Heart left ventricle (tissue), 16 donors: ENCODE measurements around the gene LYST. TPM values are rescaled to one million over a fixed set of nuclear protein-coding genes. Genes with fewer than 3 reads are reported as not detected.

Experiments
- ATAC-seq, 4 donors: fragments of 200-7000 bp; cut with Tn5 transposase; one replicate each; pipeline ENCODE4 v1.9.1; 2020 to 2022; ENCODE audit warnings: moderate library complexity in 4 of 4, mild to moderate bottlenecking in 3 of 4, moderate number of reproducible peaks in 1 of 4
- DNase-seq, 5 donors: peaks; one replicate each; pipeline ENCODE4 v3.0.0-alpha.2; 2020
- H3K27ac ChIP-seq, 12 donors: fragments of 200-600 bp; sonication (generic) in 4 of 12; one replicate each; pipeline versions ENCODE4 v1.5.0 to v1.8.0; 2016 to 2022; ENCODE audit warnings: mild to moderate bottlenecking in 2 of 12
- H3K27me3 ChIP-seq, 9 donors: fragments of 200-600 bp; sonication (generic) in 2 of 9; one replicate each; pipeline versions ENCODE4 v1.5.1 to v1.8.0; 2016 to 2022; ENCODE audit warnings: mild to moderate bottlenecking in 3 of 9
- H3K36me3 ChIP-seq, 9 donors: fragments of 200-600 bp; sonication (generic) in 2 of 9; one replicate each; pipeline versions ENCODE4 v1.5.0 to v1.8.0; 2018 to 2022; ENCODE audit warnings: mild to moderate bottlenecking in 2 of 9
- H3K4me1 ChIP-seq, 12 donors: fragments of 200-600 bp; sonication (generic) in 4 of 12; one replicate each; pipeline versions ENCODE4 v1.5.0 to v1.8.0; 2016 to 2022; ENCODE audit warnings: mild to moderate bottlenecking in 3 of 12
- H3K4me3 ChIP-seq, 12 donors: fragments of 200-600 bp; sonication (generic) in 4 of 12; one replicate each; pipeline versions ENCODE4 v1.5.0 to v1.8.0; 2017 to 2022; ENCODE audit warnings: mild to moderate bottlenecking in 9 of 12, moderate library complexity in 4 of 12
- H3K9me3 ChIP-seq, 12 donors: fragments of 200-600 bp; sonication (generic) in 4 of 12; one replicate each; pipeline versions ENCODE4 v1.5.0 to v1.8.0; 2016 to 2022; ENCODE audit warnings: mild to moderate bottlenecking in 1 of 12
- CTCF ChIP-seq, 12 donors: fragments of 200-600 bp; sonication (generic) in 4 of 12; IDR thresholded peaks; one replicate each; pipeline versions ENCODE4 v1.5.0 to v1.8.0; 2018 to 2022; ENCODE audit warnings: antibody characterized with exemption in 12 of 12, mild to moderate bottlenecking in 5 of 12
- POLR2A ChIP-seq, 2 donors: fragments of 450-650 bp; IDR thresholded peaks; one replicate each; pipeline ENCODE4 v1.6.1; 2017; ENCODE audit warnings: antibody characterized with exemption in 2 of 2, mild to moderate bottlenecking in 2 of 2, moderate library complexity in 2 of 2
- WGBS, 4 donors: extraction: QIAGEN DNeasy Blood & Tissue Kit in 2 of 4; methylation state at CpG; one replicate each; pipeline versions ENCODE4 v1.1.5 to v1.1.7; 2013 to 2018; 5-methylcytosine and 5-hydroxymethylcytosine counted together
- intact Hi-C, 10 donors: fragments of 100-400 bp; cut with DNase I; formaldehyde crosslinking; loops; one replicate each; pipeline versions ENCODE4 v1.11.1 to v1.14.2; 2022
- polyA plus RNA-seq, 2 donors: library from polyadenylated mRNA; stranded (reverse); fragments of 200-250 nt; gene quantifications; one replicate each; pipeline ENCODE4 v1.2.3, GENCODE V29; 2013
- total RNA-seq, 9 donors: library from RNA; depleted of rRNA in 2 of 9; stranded (reverse); fragments of >200 nt in 2 of 9; fragmentation: NEBNext Ultra II Directional in 3 of 9; extraction: Animal tissue kit (Norgen Biotek cat#: 25700) in 3 of 9; gene quantifications; one replicate each; pipeline versions ENCODE4 v1.1.0 to v1.2.4, GENCODE V29; 2016 to 2023
- donor health status: ischemic (EF 13 %, LVEDD 7.1; RV severe dilation, severe dysfunction).
- donor health status: healthy with polysubstance abuse.
- donor health status: DM: no; HTN: yes; CAD: no.
- donor health status: DM: no; HTN: no; CAD: no.
- donor health status: ischemic (EF 25% LVEDD 6.9; RV normal size, moderate dysfunction).
- donor health status: ischemic (EF 25% LVEDD 5.7; RV mildly dilated, moderate dysfunction).
- donor health status: healthy.
- donor health status: DM: yes; HTN: yes; CAD: no.
- donor health status: ischemic (EF 35%, LVEDD 5.7; RV mildly dilated, moderate dysfunction).
- donor health status: nonischemic (EF 11% LVEDD 7.7; RV severe dilation, severe dysfunction).
- donor health status: DM: yes; HTN: yes; CAD: no.
- donor health status: PGD.
- donor health status: ischemic (EF 29% LVEDD 5.4; RV normal size, mild dysfunction).
- donor health status: nonischemic (EF 23%, LVEDD 6.1; RV moderate dilation, normal function).

Gene LYST
- total and polyA plus RNA-seq, 11 donors: 3.4 to 22.5 (median 11.2) TPM

- Histone ChIP-seq H3K27me3 (peaks cover 16 to 78% (median 38%) of the 10 kb centered on the region in 9 donors), H3K27ac (no peak overlapping the region), H3K9me3 (no peaks in the 10 kb centered on the region), H3K36me3 (no peaks in the 10 kb centered on the region), H3K4me3 (no peak overlapping the region), H3K4me1 (peaks cover 5 to 30% (median 11%) of the 10 kb centered on the region in 12 donors)
- 87 to 93% (median 89%) methylated on average over 13 of the region's 13 CpGs for WGBS, 4 donors
- DNase-seq (no peak), ATAC-seq (no peak)
- intact Hi-C loops: no loop called here
- TF ChIP-seq CTCF (IDR thresholded peaks at IDR 0.05) (no peak), POLR2A (IDR thresholded peaks at IDR 0.05) (no peak)
Observed at GRCh38 chr1:235644693-235645305, 221.9 kb downstream of the LYST start.

GRCh38 chr1:235643837-235644692 is 222.6 kb downstream of the LYST start:
- H3K27ac ChIP-seq: no peak overlapping the region
- peaks cover 8 to 74% (median 38%) of the 10 kb centered on the region in 9 donors for H3K27me3 ChIP-seq
- H3K9me3 ChIP-seq: no peaks in the 10 kb centered on the region
- peaks cover under 1 to 26% (median 7%) of the 10 kb centered on the region in 12 donors for H3K4me1 ChIP-seq
- no peaks in the 10 kb centered on the region for H3K36me3 ChIP-seq
- TF ChIP-seq CTCF (IDR thresholded peaks at IDR 0.05) (no peak), POLR2A (IDR thresholded peaks at IDR 0.05) (no peak)
- H3K4me3 ChIP-seq: no peak overlapping the region
- WGBS, 4 donors: 86 to 90% (median 89%) methylated on average over 23 of the region's 23 CpGs
- ATAC-seq (peak in 1 of 4 donors; percentile 10), DNase-seq (no peak)
- intact Hi-C loops: no loop called here

GRCh38 chr1:235642943-235643371 is 223.7 kb downstream of the LYST start:
- Histone ChIP-seq H3K9me3 (no peaks in the 10 kb centered on the region), H3K4me1 (peaks cover 0 to 17% (median 0%) of the 10 kb centered on the region in 12 donors), H3K27me3 (peaks cover 3 to 64% (median 28%) of the 10 kb centered on the region in 9 donors)

More at GRCh38 chr1:235642943-235643371, 223.7 kb downstream of the LYST start:
- 33 to 52% (median 44%) methylated on average over 11 of the region's 11 CpGs for WGBS, 4 donors
- H3K4me3 ChIP-seq: no peak overlapping the region
- TF ChIP-seq POLR2A (IDR thresholded peaks at IDR 0.05): no peak
- TF ChIP-seq CTCF (IDR thresholded peaks at IDR 0.05): no peak
- no peaks in the 10 kb centered on the region for H3K36me3 ChIP-seq
- no peak for DNase-seq
- no peak overlapping the region for H3K27ac ChIP-seq
- intact Hi-C loops: no loop called here
- ATAC-seq: no peak
